HG02642 (cell line): ENCODE results near the gene HHAT.

Source experiments
- ATAC-seq: cut with Tn5 transposase; IDR thresholded peaks from one replicate; pipeline ENCODE4 v1.9.1; 2021; ENCODE audit warnings: mild to moderate bottlenecking; ENCODE audit not compliant: unreplicated experiment, poor library complexity

The HHAT gene

GRCh38 chr1:210584439-210585113, 255.9 kb downstream of the HHAT start:
- ATAC-seq, result peak; percentile 87

- no peak for ATAC-seq
These were observed 258.1 kb downstream of the HHAT start for GRCh38 chr1:210586771-210587170.

- ATAC-seq, result no peak
These were observed 258.9 kb downstream of the HHAT start for GRCh38 chr1:210587566-210587965.

- ATAC-seq, result no peak
These were observed 259.7 kb downstream of the HHAT start for GRCh38 chr1:210588357-210588756.

- no peak for ATAC-seq
These were observed 260.2 kb downstream of the HHAT start for GRCh38 chr1:210588946-210589345.

- no peak for ATAC-seq
These were observed 262.5 kb downstream of the HHAT start for GRCh38 chr1:210591214-210591613.

GRCh38 chr1:210594605-210595004, 265.9 kb downstream of the HHAT start:
- no peak for ATAC-seq

GRCh38 chr1:210596641-210597040, 267.9 kb downstream of the HHAT start:
- ATAC-seq, result no peak

- ATAC-seq, result peak; percentile 81
These were observed 268.9 kb downstream of the HHAT start for GRCh38 chr1:210597555-210598134.

- no peak for ATAC-seq
These were observed 269.5 kb downstream of the HHAT start for GRCh38 chr1:210598135-210598652.

- no peak for ATAC-seq
These were observed 271.9 kb downstream of the HHAT start for GRCh38 chr1:210600421-210601159.

GRCh38 chr1:210603123-210603522, 274.4 kb downstream of the HHAT start:
- ATAC-seq, result no peak

GRCh38 chr1:210605099-210605498, 276.4 kb downstream of the HHAT start:
- no peak for ATAC-seq

- ATAC-seq, result no peak
These were observed 278.7 kb downstream of the HHAT start for GRCh38 chr1:210607361-210607760.

GRCh38 chr1:210608767-210609166, 280.1 kb downstream of the HHAT start:
- ATAC-seq, result no peak

GRCh38 chr1:210616356-210616755, 287.7 kb downstream of the HHAT start:
- ATAC-seq, result no peak

GRCh38 chr1:210617293-210617692, 288.6 kb downstream of the HHAT start:
- ATAC-seq, result no peak

- no peak for ATAC-seq
These were observed 289.7 kb downstream of the HHAT start for GRCh38 chr1:210618369-210618768.

- no peak for ATAC-seq
These were observed 292.3 kb downstream of the HHAT start for GRCh38 chr1:210620867-210621488.

GRCh38 chr1:210621712-210622111, 293.0 kb downstream of the HHAT start:
- ATAC-seq, result no peak

- no peak for ATAC-seq
These were observed 296.0 kb downstream of the HHAT start for GRCh38 chr1:210624722-210625121.
